ACHN (cell line): ENCODE data around the gene CCNB2.
"Not testable (repeated sequence)": the region's sequence is repeated elsewhere in the genome, so short reads cannot be mapped to it uniquely, and the experiment has no call there.

Source experiments
- DNase-seq: peaks from one replicate; pipeline ENCODE4 v3.0.0-alpha.2; 2015
- in situ Hi-C: cut with HindIII; loops from 2 replicates; pipeline ENCODE4 v1.10.0; 2017; ENCODE audit warnings: low sequenced_read_pairs, low pct_ligation_motif_present, low pct_unique_long_range_greater_than_20kb

Gene CCNB2

GRCh38 chr15:59127255-59127654 is 22.3 kb downstream of the CCNB2 start:
- in situ Hi-C loops, DNase-seq: not testable (repeated sequence)

GRCh38 chr15:59131456-59131855 is 26.5 kb downstream of the CCNB2 start:
- in situ Hi-C loops, result no loop called here
- no peak for DNase-seq

- in situ Hi-C loops, result no loop called here
- no peak for DNase-seq
These were observed 27.1 kb downstream of the CCNB2 start for GRCh38 chr15:59131969-59132562.

- in situ Hi-C loops, result no loop called here
- no peak for DNase-seq
These were observed 29.0 kb downstream of the CCNB2 start for GRCh38 chr15:59133929-59134427.

- in situ Hi-C loops, result no loop called here
These were observed 32.6 kb downstream of the CCNB2 start for GRCh38 chr15:59137566-59137965.

GRCh38 chr15:59138243-59138642 is 33.3 kb downstream of the CCNB2 start:
- DNase-seq, result peak; percentile 72
- in situ Hi-C loops, result no loop called here

More at GRCh38 chr15:59137566-59137965, 32.6 kb downstream of the CCNB2 start:
- no peak for DNase-seq

- in situ Hi-C loops, result no loop called here
- no peak for DNase-seq
These were observed 35.7 kb downstream of the CCNB2 start for GRCh38 chr15:59140422-59141226.

- DNase-seq, result no peak
- in situ Hi-C loops, result no loop called here
These were observed 38.3 kb downstream of the CCNB2 start for GRCh38 chr15:59143281-59143680.

GRCh38 chr15:59144594-59144993 is 39.6 kb downstream of the CCNB2 start:
- in situ Hi-C loops, DNase-seq: not testable (repeated sequence)

- in situ Hi-C loops, result no loop called here
- no peak for DNase-seq
These were observed 42.7 kb downstream of the CCNB2 start for GRCh38 chr15:59147666-59148065.

GRCh38 chr15:59148153-59148833 is 43.3 kb downstream of the CCNB2 start:
- no peak for DNase-seq
- in situ Hi-C loops, result no loop called here

- DNase-seq, result no peak
- in situ Hi-C loops, result no loop called here
These were observed 45.2 kb downstream of the CCNB2 start for GRCh38 chr15:59150185-59150584.

- in situ Hi-C loops, result no loop called here
- no peak for DNase-seq
These were observed 47.9 kb downstream of the CCNB2 start for GRCh38 chr15:59152694-59153450.

GRCh38 chr15:59153466-59153865 is 48.5 kb downstream of the CCNB2 start:
- DNase-seq, result no peak
- in situ Hi-C loops, result no loop called here

GRCh38 chr15:59154243-59154642 is 49.3 kb downstream of the CCNB2 start:
- DNase-seq, result no peak
- in situ Hi-C loops, result no loop called here

- in situ Hi-C loops, result no loop called here
- DNase-seq, result no peak
These were observed 50.5 kb downstream of the CCNB2 start for GRCh38 chr15:59155431-59155830.

GRCh38 chr15:59157396-59157795 is 52.5 kb downstream of the CCNB2 start:
- in situ Hi-C loops, result no loop called here
- no peak for DNase-seq

GRCh38 chr15:59157840-59158700 is 53.1 kb downstream of the CCNB2 start:
- in situ Hi-C loops, result no loop called here
- no peak for DNase-seq
